Renal cortical epithelial cell (primary cell): Measurements from ENCODE around the gene RNASEL. TPM values are rescaled to one million over a fixed set of nuclear protein-coding genes. Genes with fewer than 3 reads are reported as not detected.
"Not testable (repeated sequence)": the region's sequence is repeated elsewhere in the genome, so short reads cannot be mapped to it uniquely, and the experiment has no call there.

ENCODE experiments used
- DNase-seq: peaks from one replicate; pipeline ENCODE4 v3.0.0-alpha.2; 2011; ENCODE audit warnings: low read depth
- total RNA-seq: library from RNA; depleted of rRNA; stranded (reverse); fragments of >200 nt; gene quantifications from 2 replicates; pipeline ENCODE4 v1.2.3, GENCODE V29; 2014

RNASEL gene
- total RNA-seq, 1 donor from 2014 or later, result 16.0 TPM

DNA sequence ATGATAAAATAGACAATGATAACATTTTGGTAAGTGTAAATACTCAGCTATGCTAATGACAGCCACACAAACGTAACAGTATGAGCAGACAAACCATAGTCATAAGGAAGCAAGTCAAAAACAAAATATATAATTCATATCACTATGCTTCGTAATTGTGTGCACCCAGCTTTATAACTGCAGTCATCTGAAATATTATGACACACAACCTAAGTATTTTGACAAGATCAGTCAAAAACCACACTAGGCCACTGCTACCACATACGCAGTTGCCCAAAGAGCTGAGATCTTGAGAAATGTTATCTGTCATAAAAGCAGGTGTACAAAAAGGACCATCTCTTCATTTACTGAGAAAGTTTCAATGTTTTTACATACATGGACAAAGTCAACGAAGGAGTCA, 26.0 kb downstream of the RNASEL start:
- DNase-seq, result no peak

DNA sequence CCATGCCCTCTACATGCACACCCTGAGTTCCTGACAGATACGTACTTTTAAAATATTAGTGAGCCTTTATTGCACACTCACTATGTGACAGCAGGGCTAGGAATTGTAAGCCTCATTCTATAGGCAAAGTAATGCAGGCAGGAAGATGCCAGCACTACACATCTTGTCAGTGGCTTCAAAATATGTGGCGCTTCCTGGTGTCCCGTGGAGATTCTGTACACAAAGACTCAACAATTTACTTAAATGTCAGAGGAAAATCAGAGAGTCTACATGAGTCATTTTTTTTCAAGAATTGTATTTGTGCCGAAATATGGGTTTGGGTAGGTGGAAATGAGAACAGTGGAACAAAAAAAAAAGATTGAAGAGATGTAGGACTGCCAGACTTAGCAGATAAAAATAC, 27.6 kb downstream of the RNASEL start:
- no peak for DNase-seq

DNA sequence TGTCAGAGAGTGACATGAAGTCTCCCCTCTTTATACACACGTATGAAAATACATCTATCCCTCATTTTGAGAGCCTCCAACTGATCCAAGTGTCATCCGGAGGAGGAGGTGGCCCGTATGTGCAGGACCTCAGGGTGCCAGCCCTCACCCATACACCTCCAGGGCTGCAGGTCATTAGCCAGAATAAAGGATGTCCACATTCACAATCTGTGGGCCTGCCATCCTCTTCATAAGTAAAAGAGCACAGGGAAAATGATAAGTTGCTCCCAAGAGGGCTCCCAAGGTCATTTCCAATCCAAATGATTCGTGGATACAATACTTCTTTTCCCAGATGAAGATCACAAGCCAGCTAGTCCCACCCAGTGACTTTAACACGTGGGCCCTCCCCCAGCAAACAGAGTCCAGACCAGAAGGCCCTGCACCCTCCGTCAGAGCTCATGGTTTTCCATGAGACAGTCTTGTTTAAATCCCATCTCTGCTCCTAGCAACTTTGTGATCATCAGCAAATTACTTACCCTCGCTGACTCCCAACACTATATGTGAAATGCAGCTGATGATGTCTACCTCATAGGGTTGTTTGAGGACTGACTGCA, 28.6 kb downstream of the RNASEL start:
- DNase-seq, result no peak

DNA sequence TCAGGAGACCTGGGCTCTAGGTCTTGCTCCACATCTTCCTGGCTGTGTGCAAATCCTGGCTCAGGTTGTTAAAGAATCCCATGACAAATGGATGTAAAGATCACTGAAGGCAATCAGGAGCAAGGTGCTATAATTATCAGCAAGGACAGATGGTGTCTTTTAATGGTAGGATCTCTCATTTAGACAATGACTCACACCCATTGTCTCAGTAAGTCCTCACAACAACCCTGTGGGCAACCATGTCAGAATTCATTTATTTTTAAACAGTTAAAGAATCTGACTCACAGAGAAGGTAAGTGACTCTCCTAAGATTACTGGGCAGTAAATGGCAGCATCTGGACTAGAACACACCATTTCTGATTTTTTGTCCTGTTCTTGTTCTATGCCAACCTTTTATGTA, 32.8 kb downstream of the RNASEL start:
- DNase-seq, result peak; percentile 72

- DNase-seq, result no peak
Observed at GRCh38 chr1:182555493-182555892, 33.6 kb downstream of the RNASEL start.

- no peak for DNase-seq
Observed at GRCh38 chr1:182552527-182552926, 36.5 kb downstream of the RNASEL start.

DNA sequence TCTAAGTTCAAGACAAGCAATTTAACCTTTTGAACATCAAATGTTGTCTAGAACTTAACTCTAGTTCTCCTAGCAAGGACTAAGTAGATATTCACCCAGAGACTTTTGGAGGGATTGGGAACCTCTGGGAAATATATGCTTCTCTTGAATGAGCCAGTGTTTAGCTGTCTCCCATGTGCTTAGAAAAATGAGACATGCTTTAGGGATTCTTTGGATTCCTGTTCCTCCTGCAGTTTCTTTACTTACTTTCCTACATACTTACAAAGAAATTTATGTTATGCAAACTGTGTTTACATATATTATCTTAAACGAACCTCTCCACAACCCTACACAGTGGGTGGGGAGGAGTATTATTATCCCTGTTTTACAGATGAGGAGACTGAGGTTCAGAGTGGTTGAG, 39.2 kb downstream of the RNASEL start:
- DNase-seq, result no peak

- no peak for DNase-seq
Observed at GRCh38 chr1:182549346-182549745, 39.7 kb downstream of the RNASEL start.

- no peak for DNase-seq
Observed at GRCh38 chr1:182533896-182534295, 55.2 kb downstream of the RNASEL start.

DNA sequence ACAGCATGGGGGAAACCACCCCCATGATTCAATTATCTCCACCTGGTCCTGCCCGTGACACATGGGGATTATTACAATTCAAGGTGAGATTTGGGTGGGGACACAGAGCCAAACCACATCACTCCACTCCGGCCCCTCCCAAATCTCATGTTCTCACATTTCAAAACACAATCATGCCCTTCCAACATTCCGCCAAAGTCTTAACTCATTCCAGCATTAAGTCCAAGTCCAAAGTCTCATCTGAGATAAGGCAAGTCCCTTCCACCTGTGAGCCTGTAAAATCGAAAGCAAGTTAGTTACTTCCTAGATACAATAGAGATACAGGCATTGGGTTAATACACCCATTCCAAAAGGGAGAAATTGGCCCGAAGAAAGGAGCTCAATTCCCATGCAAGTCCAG, 60.9 kb downstream of the RNASEL start:
- not testable (repeated sequence) for DNase-seq

- no peak for DNase-seq
Observed at GRCh38 chr1:182527680-182528079, 61.4 kb downstream of the RNASEL start.

DNA sequence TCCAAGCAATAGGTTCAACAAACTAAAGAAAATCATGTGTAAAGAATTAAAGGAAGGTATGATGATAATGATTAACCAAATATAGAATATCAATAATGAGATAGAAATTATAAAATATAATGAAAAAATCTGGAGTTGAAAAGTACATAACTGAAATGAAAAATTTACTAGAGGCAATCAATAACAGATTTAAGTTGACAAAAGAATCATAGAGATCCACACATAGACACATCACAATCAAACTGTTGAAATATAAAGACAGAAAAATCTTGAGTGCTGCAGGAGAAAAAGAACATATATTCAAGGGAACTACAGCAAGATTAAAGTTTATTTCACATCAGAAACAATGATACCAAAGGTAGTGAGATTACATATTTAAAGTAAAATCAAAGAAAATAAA, 63.7 kb downstream of the RNASEL start:
- DNase-seq, result no peak

Other genes with a start within 250 kb of the RNASEL start
- 116 and 300 TPM in 2 replicates for gene GLUL, start 197.5 kb downstream of the RNASEL start, total RNA-seq
- not detected in 2 replicates for gene TEDDM1, start 188.6 kb downstream of the RNASEL start, total RNA-seq
- 0.15 TPM in 1 of 2 replicates, not detected in the other for gene RGSL1, start 139.1 kb downstream of the RNASEL start, total RNA-seq
- gene RGS16, start 15.1 kb upstream of the RNASEL start, total RNA-seq, result under 0.01 TPM in 1 of 2 replicates, not detected in the other
- gene RGS8, start 95.3 kb upstream of the RNASEL start, total RNA-seq, result not detected in 2 replicates
- 0.35 and 1.5 TPM in 2 replicates for gene NPL, start 200.5 kb upstream of the RNASEL start, total RNA-seq